AG09309 (cell line): Measurements from ENCODE around the gene ZFYVE27.

Source experiments
- DNase-seq: peaks from one replicate; pipeline ENCODE4 v3.0.0-alpha.2; 2010; ENCODE audit warnings: low read depth
- H3K4me3 ChIP-seq: 2 replicates; pipeline ENCODE4 v1.5.1; 2011; ENCODE audit warnings: mild to moderate bottlenecking, low read depth, low read length, moderate library complexity; ENCODE audit not compliant: control insufficient read depth
- TF ChIP-seq, protein P1 (sequence below): IDR thresholded peaks from 2 replicates; pipeline ENCODE4 v1.5.1; 2011; ENCODE audit warnings: mild to moderate bottlenecking, low read depth, low read length, inconsistent platforms; ENCODE audit not compliant: insufficient read depth, control insufficient read depth; ENCODE audit errors: missing control alignments

ZFYVE27 gene

DNA sequence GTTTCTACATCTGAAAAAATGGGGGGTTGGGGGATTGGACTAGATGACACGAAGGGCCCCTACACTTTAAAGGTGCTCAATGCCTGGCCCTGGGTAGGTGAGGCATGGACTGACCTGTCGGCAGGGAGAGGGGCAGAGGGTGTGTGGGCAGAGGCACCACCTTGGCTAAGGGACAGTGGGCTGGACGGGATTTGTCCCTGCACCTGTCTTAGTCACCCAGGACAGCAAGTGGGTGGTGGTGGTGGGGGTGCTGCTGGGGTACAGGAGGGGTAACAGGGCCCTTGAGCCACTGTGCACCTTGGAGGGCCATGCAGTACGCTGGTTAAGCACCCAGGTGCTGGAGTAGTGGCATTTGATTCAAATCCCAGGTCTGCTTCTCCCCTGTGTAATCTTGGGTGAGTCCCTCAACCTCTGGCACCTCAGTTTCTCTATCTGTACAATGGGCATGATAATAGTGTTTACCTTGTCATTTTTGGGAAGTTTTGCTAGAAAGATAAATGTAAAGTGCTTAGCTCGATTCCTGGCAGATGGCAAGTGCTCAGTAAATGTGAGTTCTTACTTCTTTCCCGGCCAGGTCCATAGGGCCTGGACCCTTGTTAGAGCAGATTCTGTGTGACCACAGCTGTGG is 53.0 kb downstream of the ZFYVE27 start:
- TF ChIP-seq, protein P1, sequence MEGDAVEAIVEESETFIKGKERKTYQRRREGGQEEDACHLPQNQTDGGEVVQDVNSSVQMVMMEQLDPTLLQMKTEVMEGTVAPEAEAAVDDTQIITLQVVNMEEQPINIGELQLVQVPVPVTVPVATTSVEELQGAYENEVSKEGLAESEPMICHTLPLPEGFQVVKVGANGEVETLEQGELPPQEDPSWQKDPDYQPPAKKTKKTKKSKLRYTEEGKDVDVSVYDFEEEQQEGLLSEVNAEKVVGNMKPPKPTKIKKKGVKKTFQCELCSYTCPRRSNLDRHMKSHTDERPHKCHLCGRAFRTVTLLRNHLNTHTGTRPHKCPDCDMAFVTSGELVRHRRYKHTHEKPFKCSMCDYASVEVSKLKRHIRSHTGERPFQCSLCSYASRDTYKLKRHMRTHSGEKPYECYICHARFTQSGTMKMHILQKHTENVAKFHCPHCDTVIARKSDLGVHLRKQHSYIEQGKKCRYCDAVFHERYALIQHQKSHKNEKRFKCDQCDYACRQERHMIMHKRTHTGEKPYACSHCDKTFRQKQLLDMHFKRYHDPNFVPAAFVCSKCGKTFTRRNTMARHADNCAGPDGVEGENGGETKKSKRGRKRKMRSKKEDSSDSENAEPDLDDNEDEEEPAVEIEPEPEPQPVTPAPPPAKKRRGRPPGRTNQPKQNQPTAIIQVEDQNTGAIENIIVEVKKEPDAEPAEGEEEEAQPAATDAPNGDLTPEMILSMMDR: no peak

DNA sequence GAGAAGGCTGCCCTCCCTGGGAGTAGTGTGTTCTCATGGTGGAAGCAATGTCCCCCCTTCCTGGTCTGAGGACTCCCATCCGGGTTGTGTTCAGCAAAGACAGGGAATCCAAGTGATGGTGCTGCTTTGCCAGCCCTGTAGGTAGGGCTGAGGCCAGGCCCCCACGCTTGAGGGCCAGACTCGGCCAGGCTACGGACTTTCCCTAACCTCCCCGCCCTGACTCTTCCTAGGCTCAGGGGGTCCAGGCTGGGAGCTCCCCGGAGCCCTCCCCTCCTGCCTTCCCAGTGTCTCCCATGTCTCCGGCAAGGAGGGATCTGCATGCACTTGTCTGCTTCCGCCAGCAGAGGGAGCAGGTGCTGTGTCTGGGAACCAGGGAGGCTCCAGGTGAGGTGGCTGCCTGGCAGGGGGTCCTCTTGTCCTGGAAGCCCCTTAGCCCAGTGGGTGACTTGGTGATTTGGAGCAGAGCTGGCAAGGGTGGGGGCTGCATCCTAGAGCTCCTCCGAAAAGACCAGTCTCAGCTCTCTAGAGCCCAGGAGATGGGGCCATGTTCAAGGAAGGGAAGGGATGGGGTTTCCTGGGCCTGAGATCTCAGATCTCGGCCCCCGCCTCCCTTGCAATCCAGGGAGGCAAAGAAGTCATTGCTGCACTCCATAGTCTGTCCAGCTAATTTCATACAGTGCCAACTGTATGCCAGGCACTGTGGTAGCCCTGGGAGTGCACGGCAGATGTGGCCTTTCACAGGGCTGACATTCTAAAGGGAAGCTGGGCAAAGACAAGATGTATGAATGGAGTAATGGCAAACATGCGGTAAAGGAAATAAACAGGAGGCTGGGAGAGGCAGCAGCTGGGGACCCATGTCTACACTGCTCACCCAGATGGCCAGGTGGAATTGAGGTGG is 55.1 kb downstream of the ZFYVE27 start:
- TF ChIP-seq, protein P1: peak; percentile 98
- no peak overlapping the region for H3K4me3 ChIP-seq
- no peak for DNase-seq

More for the DNA sequence above, 53.0 kb downstream of the ZFYVE27 start:
- DNase-seq: no peak
- no peak overlapping the region for H3K4me3 ChIP-seq

DNA sequence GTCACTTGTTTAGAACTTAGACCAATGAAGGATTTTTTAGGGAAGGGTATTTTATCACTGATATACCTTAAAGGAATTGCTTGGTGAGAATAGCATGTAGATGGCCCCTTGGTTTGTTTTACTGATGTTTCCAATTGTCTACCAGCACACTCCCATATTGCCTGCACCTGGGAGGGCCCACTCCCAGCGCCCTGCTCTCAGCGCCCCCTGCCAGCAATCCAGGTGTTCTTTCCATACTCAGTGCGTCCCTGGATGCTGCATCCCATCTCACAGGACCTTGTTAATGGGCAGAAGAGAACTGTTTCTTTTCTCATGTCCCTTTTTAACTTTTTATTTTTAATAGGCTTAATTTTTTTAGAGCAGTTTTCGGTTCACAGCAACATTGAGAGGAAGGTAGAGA is 59.0 kb downstream of the ZFYVE27 start:
- DNase-seq: no peak
- no peak overlapping the region for H3K4me3 ChIP-seq
- TF ChIP-seq, protein P1: no peak

DNA sequence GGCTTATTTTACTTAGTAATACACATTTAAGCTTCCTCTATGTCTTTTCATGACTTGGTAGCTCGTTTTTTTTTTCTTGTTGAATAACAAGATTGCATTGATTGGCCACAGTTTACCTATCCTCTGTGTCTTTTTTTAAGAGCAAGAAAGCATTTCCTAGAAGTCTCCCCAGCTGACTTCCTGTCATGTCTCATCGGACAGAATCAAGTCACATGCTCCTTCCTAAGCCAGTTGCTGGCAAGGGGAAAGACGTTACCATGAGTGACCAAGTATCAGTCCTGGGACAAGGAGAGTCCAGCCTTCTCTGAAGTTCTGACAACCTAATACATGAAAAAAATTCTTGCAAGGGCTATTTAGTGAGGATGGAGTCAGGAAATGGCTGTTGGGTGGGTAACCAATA is 59.7 kb downstream of the ZFYVE27 start:
- TF ChIP-seq, protein P1: no peak
- H3K4me3 ChIP-seq: no peak overlapping the region
- DNase-seq: no peak

DNA sequence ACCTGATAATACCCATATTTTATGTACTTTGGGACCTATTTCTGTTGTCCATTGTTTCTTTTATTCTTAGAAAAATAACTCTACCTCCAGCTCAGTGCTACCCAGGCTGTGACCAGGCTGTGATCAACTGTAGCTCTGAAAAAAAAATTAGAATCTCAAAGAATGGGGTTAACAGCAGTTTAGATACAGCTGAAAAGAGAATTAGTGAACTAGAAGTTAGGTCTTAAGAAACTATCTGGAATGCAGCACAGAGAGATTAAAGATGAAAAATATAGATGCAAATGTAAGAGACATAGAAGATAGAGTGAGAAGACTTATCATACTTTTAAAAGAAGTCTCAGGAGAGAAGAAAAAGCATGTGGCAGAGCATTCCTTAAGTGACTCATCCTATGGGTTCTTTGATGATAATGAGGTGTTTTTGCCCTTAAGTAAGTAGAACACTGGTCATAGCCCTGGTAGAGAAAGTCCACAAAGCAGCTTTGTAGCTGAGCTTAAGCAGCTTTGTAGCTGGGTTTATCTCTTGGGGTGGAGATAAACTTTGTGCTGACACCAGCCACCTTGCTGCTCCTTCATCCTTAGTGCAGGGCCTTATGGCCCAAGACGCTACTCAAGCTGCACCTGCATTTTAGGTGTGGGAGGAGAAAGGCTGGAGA is 62.2 kb downstream of the ZFYVE27 start:
- TF ChIP-seq, protein P1: no peak
- H3K4me3 ChIP-seq: no peak overlapping the region
- no peak for DNase-seq

DNA sequence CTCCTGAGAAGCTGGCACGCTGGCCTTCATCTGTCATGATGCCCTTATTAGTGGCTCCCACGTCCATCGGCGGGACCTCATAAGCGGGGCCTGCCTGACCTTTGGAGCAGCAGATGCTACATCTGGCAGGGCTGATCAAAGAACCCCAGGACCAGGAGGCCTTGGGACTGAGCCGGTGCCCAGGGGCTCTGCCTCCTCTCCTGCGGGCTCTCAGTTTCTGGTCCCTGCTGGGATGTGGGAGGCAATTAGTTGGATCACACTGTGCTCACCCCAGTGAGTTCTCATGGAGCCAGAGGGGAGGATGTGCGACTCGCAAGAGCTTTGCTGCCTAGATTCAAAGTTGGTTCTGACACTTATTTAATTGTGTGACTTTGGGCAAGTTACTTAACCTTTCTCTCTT is 63.5 kb downstream of the ZFYVE27 start:
- DNase-seq: no peak
- no peak overlapping the region for H3K4me3 ChIP-seq
- TF ChIP-seq, protein P1: no peak
